ENCODE data around the gene CDC37.

GRCh38 chr19:10379880-10380312, 23.4 kb downstream of the CDC37 start:
- TF ChIP-seq EZH2phosphoT487 (IDR thresholded peaks at IDR 0.05; ENCODE audit: low read depth, severe bottlenecking, unreplicated experiment) (no peak), CTCF (IDR thresholded peaks at IDR 0.05; ENCODE audit: poor library complexity) (no peak)
